WTC11 (cell line): ENCODE results near the gene MET. TPM values are rescaled to one million over a fixed set of nuclear protein-coding genes. Genes with fewer than 3 reads are reported as not detected.
"Not testable (repeated sequence)": the region's sequence is repeated elsewhere in the genome, so short reads cannot be mapped to it uniquely, and the experiment has no call there.

Source experiments
- ATAC-seq: fragments of 200-7000 bp; cut with Tn5 transposase; 2 replicates; pipeline ENCODE4 v1.10.0; 2021; ENCODE audit warnings: mild to moderate bottlenecking, moderate library complexity
- CTCF ChIA-PET: fragments of 300-600 bp; sonication (Branson Sonifier 250); formaldehyde crosslinking; loops from one replicate; lab custom pipeline; 2021; ENCODE audit warnings: antibody characterized with exemption; lab: Charles Lee
- POLR2A ChIA-PET: fragments of 350-600 bp; sonication (Branson Sonifier 250); formaldehyde crosslinking; loops from one replicate; lab custom pipeline; 2021; ENCODE audit warnings: antibody characterized with exemption; lab: Charles Lee
- DNase-seq: peaks from one replicate; pipeline ENCODE4 v3.0.0; 2021; ENCODE audit warnings: low spot score
- H3K27ac Mint-ChIP-seq: 2 replicates; pipeline ENCODE4 v1.8.0; 2021; ENCODE audit warnings: mixed read lengths
- H3K27me3 Mint-ChIP-seq: 2 replicates; pipeline ENCODE4 v1.8.0; 2021; ENCODE audit warnings: low read depth, mild to moderate bottlenecking, moderate library complexity, mixed read lengths
- H3K36me3 Mint-ChIP-seq: 2 replicates; pipeline ENCODE4 v1.8.0; 2021; ENCODE audit warnings: mixed read lengths
- H3K4me1 Mint-ChIP-seq: 2 replicates; pipeline ENCODE4 v1.8.0; 2022; ENCODE audit warnings: mixed read lengths
- H3K4me3 Mint-ChIP-seq: 2 replicates; pipeline ENCODE4 v1.8.0; 2021; ENCODE audit warnings: mild to moderate bottlenecking, moderate library complexity, mixed read lengths
- H3K9me3 Mint-ChIP-seq: 2 replicates; pipeline ENCODE4 v1.8.0; 2021; ENCODE audit warnings: mixed read lengths
- ATF6 ChIP-seq: sonication (generic); formaldehyde crosslinking; IDR thresholded peaks from 2 replicates; pipeline ENCODE4 v1.8.1; 2023; ENCODE audit warnings: mild to moderate bottlenecking, missing genetic modification reagents
- FOXJ3 ChIP-seq: sonication (generic); formaldehyde crosslinking; IDR thresholded peaks from 2 replicates; pipeline ENCODE4 v1.9.0; 2021; ENCODE audit warnings: missing genetic modification reagents, mild to moderate bottlenecking, borderline replicate concordance
- GABPB1 ChIP-seq: sonication (generic); formaldehyde crosslinking; IDR thresholded peaks from 2 replicates; pipeline ENCODE4 v1.8.1; 2023; ENCODE audit warnings: mild to moderate bottlenecking, missing genetic modification reagents
- HMGXB4 ChIP-seq: sonication (generic); formaldehyde crosslinking; IDR thresholded peaks from 2 replicates; pipeline ENCODE4 v1.8.1; 2023; ENCODE audit warnings: mild to moderate bottlenecking, moderate library complexity, missing genetic modification reagents
- KAT7 ChIP-seq: sonication (generic); formaldehyde crosslinking; IDR thresholded peaks from 2 replicates; pipeline ENCODE4 v1.8.1; 2023; ENCODE audit warnings: missing genetic modification reagents, mild to moderate bottlenecking, borderline replicate concordance
- MXD4 ChIP-seq: fragments of 250-450 bp; sonication (Bioruptor Pico); IDR thresholded peaks from 2 replicates; pipeline ENCODE4 v1.8.0; 2021; ENCODE audit warnings: mild to moderate bottlenecking, moderate library complexity, borderline replicate concordance
- MYBL2 ChIP-seq: sonication (generic); formaldehyde crosslinking; IDR thresholded peaks from 2 replicates; pipeline ENCODE4 v1.8.1; 2023; ENCODE audit warnings: mild to moderate bottlenecking, moderate library complexity, missing genetic modification reagents
- NFATC4 ChIP-seq: fragments of 250-450 bp; sonication (Bioruptor Pico); IDR thresholded peaks from 2 replicates; pipeline ENCODE4 v1.9.0; 2021; ENCODE audit warnings: mild to moderate bottlenecking
- NFE2L1 ChIP-seq: sonication (generic); formaldehyde crosslinking; IDR thresholded peaks from 2 replicates; pipeline ENCODE4 v1.8.1; 2023; ENCODE audit warnings: missing genetic modification reagents
- NR2C2 ChIP-seq: sonication (generic); formaldehyde crosslinking; IDR thresholded peaks from 2 replicates; pipeline ENCODE4 v1.8.0; 2022; ENCODE audit warnings: mild to moderate bottlenecking, missing genetic modification reagents
- PRRX2 ChIP-seq: fragments of 250-450 bp; sonication (Bioruptor Pico); IDR thresholded peaks from 2 replicates; pipeline ENCODE4 v1.8.0; 2021; ENCODE audit warnings: mild to moderate bottlenecking
- RELA ChIP-seq: sonication (generic); formaldehyde crosslinking; IDR thresholded peaks from 2 replicates; pipeline ENCODE4 v1.8.1; 2022; ENCODE audit warnings: missing genetic modification reagents, mild to moderate bottlenecking, borderline replicate concordance
- SMAD3 ChIP-seq: sonication (generic); formaldehyde crosslinking; IDR thresholded peaks from 2 replicates; pipeline ENCODE4 v1.8.0; 2022; ENCODE audit warnings: missing genetic modification reagents, mild to moderate bottlenecking, borderline replicate concordance
- SMAD4 ChIP-seq: sonication (generic); formaldehyde crosslinking; IDR thresholded peaks from 2 replicates; pipeline ENCODE4 v1.8.0; 2022; ENCODE audit warnings: mild to moderate bottlenecking, missing genetic modification reagents
- USF2 ChIP-seq: sonication (generic); formaldehyde crosslinking; IDR thresholded peaks from 2 replicates; pipeline ENCODE4 v1.8.1; 2023; ENCODE audit warnings: mild to moderate bottlenecking, missing genetic modification reagents, moderate library complexity
- ZNF138 ChIP-seq: sonication (generic); formaldehyde crosslinking; conservative IDR thresholded peaks from 2 replicates; pipeline ENCODE4 v1.8.1; 2022; ENCODE audit warnings: mild to moderate bottlenecking, moderate library complexity, missing genetic modification reagents
- ZNF423 ChIP-seq: fragments of 250-450 bp; sonication (Bioruptor Pico); IDR thresholded peaks from 2 replicates; pipeline ENCODE4 v2.1.2; 2022; ENCODE audit warnings: mild to moderate bottlenecking, moderate library complexity
- total RNA-seq: library from RNA; stranded (reverse); gene quantifications from 3 replicates; pipeline ENCODE4 v1.2.3, GENCODE V29; 2021
- TF ChIP-seq, protein P1 (sequence below): sonication (generic); formaldehyde crosslinking; IDR thresholded peaks from 2 replicates; pipeline ENCODE4 v1.8.1; 2022; ENCODE audit warnings: mild to moderate bottlenecking, moderate library complexity, missing genetic modification reagents
- TF ChIP-seq, protein P2 (sequence below): sonication (generic); formaldehyde crosslinking; IDR thresholded peaks from 2 replicates; pipeline ENCODE4 v1.8.1; 2023; ENCODE audit warnings: mild to moderate bottlenecking, missing genetic modification reagents, moderate library complexity
- TF ChIP-seq, protein P3 (sequence below): fragments of 250-450 bp; sonication (Bioruptor Pico); IDR thresholded peaks from 2 replicates; pipeline ENCODE4 v1.9.0; 2021; ENCODE audit warnings: moderate library complexity, mild to moderate bottlenecking, inconsistent platforms, borderline replicate concordance
- TF ChIP-seq, protein P4 (sequence below): sonication (generic); formaldehyde crosslinking; IDR thresholded peaks from 2 replicates; pipeline ENCODE4 v1.8.0; 2022; ENCODE audit warnings: mild to moderate bottlenecking, missing genetic modification reagents
- TF ChIP-seq, protein P5 (sequence below): sonication (generic); formaldehyde crosslinking; IDR thresholded peaks from 2 replicates; pipeline ENCODE4 v1.8.1; 2022; ENCODE audit warnings: low read depth, mild to moderate bottlenecking, moderate library complexity, missing genetic modification reagents, borderline replicate concordance

MET gene
- total RNA-seq, 1 experiment from 2014 or later, result 9.4 TPM

DNA sequence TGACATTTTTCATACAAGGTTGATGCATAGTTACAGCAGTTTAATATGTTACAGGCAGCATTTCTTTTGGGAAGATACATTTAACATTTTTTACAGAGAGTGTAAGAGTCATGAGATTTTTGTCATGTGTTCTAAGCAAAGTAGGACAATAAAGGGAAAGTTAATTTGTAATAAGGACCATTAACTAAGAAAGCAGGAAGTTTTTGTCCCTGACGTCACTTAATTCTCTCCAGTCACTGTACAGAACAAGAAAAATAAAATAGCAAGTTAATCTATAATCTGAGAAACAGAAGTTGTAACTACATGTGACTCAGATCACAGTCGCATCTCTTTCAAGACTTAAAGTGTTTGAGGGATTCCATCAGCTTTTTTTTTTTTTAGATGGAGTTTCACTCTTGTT lies 140.9 kb downstream of the MET start:
- H3K36me3 Mint-ChIP-seq, result no peaks in the 10 kb centered on the region
- H3K9me3 Mint-ChIP-seq, result no peaks in the 10 kb centered on the region
- DNase-seq (no peak), ATAC-seq (no peak)
- TF ChIP-seq, protein P1, sequence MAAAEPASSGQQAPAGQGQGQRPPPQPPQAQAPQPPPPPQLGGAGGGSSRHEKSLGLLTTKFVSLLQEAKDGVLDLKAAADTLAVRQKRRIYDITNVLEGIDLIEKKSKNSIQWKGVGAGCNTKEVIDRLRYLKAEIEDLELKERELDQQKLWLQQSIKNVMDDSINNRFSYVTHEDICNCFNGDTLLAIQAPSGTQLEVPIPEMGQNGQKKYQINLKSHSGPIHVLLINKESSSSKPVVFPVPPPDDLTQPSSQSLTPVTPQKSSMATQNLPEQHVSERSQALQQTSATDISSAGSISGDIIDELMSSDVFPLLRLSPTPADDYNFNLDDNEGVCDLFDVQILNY (CRISPR knock-in tag), result no peak
- no peak for TF ChIP-seq KAT7 (CRISPR knock-in tag)
- no peak for TF ChIP-seq SMAD4 (CRISPR knock-in tag)
- no peak for TF ChIP-seq RELA
- TF ChIP-seq, protein P2, sequence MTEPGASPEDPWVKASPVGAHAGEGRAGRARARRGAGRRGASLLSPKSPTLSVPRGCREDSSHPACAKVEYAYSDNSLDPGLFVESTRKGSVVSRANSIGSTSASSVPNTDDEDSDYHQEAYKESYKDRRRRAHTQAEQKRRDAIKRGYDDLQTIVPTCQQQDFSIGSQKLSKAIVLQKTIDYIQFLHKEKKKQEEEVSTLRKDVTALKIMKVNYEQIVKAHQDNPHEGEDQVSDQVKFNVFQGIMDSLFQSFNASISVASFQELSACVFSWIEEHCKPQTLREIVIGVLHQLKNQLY (CRISPR knock-in tag), result no peak
- no peak for TF ChIP-seq PRRX2 (CRISPR knock-in tag)
- TF ChIP-seq MXD4, result no peak
- TF ChIP-seq, protein P3, sequence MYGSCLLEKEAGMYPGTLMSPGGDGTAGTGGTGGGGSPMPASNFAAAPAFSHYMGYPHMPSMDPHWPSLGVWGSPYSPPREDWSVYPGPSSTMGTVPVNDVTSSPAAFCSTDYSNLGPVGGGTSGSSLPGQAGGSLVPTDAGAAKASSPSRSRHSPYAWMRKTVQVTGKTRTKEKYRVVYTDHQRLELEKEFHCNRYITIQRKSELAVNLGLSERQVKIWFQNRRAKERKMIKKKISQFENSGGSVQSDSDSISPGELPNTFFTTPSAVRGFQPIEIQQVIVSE, result no peak
- peaks cover 34% of the 10 kb centered on the region for H3K4me1 Mint-ChIP-seq
- no peaks in the 10 kb centered on the region for H3K27me3 Mint-ChIP-seq
- CTCF ChIA-PET, result interaction anchor here (0.7 kb wide), 1 partner anchor 82 kb away, joined by 4 read pairs; no protein-coding TSS in a partner anchor
- H3K27ac Mint-ChIP-seq, result no peak overlapping the region
- POLR2A ChIA-PET, result no interaction called here
- no peak overlapping the region for H3K4me3 Mint-ChIP-seq

- H3K4me1 Mint-ChIP-seq, result peaks cover 29% of the 10 kb centered on the region
- POLR2A ChIA-PET, ATAC-seq, H3K36me3 Mint-ChIP-seq, DNase-seq, H3K4me3 Mint-ChIP-seq, H3K27ac Mint-ChIP-seq, H3K27me3 Mint-ChIP-seq, H3K9me3 Mint-ChIP-seq: not testable (repeated sequence)
- CTCF ChIA-PET, result interaction anchor here (0.7 to 2.7 kb wide), 2 partner anchors 82 to 287 kb away, joined by 4 to 7 read pairs; no protein-coding TSS in a partner anchor
Measured at GRCh38 chr7:116813371-116813770, 141.4 kb downstream of the MET start.

- ATAC-seq, result no peak
- H3K27me3 Mint-ChIP-seq, result no peaks in the 10 kb centered on the region; the same call in 1 of the 2 replicates
- POLR2A ChIA-PET, result no interaction called here
- H3K4me3 Mint-ChIP-seq, result no peak overlapping the region
- H3K4me1 Mint-ChIP-seq, result peaks cover 20% of the 10 kb centered on the region
- TF ChIP-seq HMGXB4 (no peak), ZNF423 (CRISPR knock-in tag) (no peak), NR2C2 (no peak), ZNF138 (CRISPR knock-in tag) (no peak), ATF6 (CRISPR knock-in tag) (no peak), GABPB1 (CRISPR knock-in tag) (no peak), USF2 (CRISPR knock-in tag) (no peak), NFE2L1 (no peak), SMAD3 (CRISPR knock-in tag) (no peak), FOXJ3 (CRISPR knock-in tag) (no peak), MYBL2 (CRISPR knock-in tag) (no peak), NFATC4 (no peak)
- TF ChIP-seq, protein P4, sequence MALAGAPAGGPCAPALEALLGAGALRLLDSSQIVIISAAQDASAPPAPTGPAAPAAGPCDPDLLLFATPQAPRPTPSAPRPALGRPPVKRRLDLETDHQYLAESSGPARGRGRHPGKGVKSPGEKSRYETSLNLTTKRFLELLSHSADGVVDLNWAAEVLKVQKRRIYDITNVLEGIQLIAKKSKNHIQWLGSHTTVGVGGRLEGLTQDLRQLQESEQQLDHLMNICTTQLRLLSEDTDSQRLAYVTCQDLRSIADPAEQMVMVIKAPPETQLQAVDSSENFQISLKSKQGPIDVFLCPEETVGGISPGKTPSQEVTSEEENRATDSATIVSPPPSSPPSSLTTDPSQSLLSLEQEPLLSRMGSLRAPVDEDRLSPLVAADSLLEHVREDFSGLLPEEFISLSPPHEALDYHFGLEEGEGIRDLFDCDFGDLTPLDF, result no peak
- TF ChIP-seq, protein P5, sequence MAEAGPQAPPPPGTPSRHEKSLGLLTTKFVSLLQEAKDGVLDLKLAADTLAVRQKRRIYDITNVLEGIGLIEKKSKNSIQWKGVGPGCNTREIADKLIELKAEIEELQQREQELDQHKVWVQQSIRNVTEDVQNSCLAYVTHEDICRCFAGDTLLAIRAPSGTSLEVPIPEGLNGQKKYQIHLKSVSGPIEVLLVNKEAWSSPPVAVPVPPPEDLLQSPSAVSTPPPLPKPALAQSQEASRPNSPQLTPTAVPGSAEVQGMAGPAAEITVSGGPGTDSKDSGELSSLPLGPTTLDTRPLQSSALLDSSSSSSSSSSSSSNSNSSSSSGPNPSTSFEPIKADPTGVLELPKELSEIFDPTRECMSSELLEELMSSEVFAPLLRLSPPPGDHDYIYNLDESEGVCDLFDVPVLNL (CRISPR knock-in tag), result no peak
- TF ChIP-seq, all 79 proteins: peak for 0
- no peak for DNase-seq
- Mint-ChIP-seq H3K9me3 (no peaks in the 10 kb centered on the region), H3K27ac (no peak overlapping the region), H3K36me3 (no peaks in the 10 kb centered on the region)
- CTCF ChIA-PET, result interaction anchor here (1.2 to 2.7 kb wide), 2 partner anchors 223 to 289 kb away, joined by 5 to 7 read pairs; no protein-coding TSS in a partner anchor
Measured at GRCh38 chr7:116815041-116815440, 143.0 kb downstream of the MET start.
